Transverse colon (tissue), 3 donors: ENCODE data around the gene KCTD11.

ENCODE experiments used
- EP300 ChIP-seq: sonication (generic); formaldehyde crosslinking; IDR thresholded peaks from one replicate; pipeline ENCODE4 v1.6.1; 2017; ENCODE audit warnings: antibody characterized with exemption, low read depth
- TF ChIP-seq, protein P1 (sequence below), 5 experiments: fragments of 200-600 bp in 3 of 5; fragments of 450-650 bp in 2 of 5; sonication (generic) in 3 of 5; IDR thresholded peaks; 1 replicate in 2 of 5; 2 replicates in 3 of 5; pipeline ENCODE4 v1.5.1; 2016 to 2017; ENCODE audit warnings: antibody characterized with exemption in 5 of 5, inconsistent platforms in 3 of 5, mild to moderate bottlenecking in 2 of 5, moderate library complexity in 1 of 5

DNA sequence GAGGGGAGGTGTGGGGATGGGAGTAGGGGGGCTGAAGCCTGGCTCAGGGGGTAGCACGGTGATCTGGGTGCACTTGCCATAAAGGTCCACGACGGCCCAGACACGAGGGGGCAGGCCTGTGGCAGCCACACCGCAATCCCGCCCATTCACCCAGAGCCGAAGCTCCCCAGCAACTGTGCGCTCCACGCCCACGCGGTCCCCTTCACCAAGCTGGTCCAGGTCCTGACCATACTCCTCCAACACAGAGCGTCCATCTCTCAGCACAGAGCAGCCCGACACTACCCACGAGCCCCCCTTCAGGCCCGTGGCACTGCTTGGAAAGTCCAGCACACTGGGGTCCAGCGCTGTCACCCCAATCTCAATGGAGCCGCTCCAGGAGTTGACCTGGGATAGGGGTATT, 24.5 kb upstream of the KCTD11 start:
- no peak for TF ChIP-seq EP300
- TF ChIP-seq, protein P1, sequence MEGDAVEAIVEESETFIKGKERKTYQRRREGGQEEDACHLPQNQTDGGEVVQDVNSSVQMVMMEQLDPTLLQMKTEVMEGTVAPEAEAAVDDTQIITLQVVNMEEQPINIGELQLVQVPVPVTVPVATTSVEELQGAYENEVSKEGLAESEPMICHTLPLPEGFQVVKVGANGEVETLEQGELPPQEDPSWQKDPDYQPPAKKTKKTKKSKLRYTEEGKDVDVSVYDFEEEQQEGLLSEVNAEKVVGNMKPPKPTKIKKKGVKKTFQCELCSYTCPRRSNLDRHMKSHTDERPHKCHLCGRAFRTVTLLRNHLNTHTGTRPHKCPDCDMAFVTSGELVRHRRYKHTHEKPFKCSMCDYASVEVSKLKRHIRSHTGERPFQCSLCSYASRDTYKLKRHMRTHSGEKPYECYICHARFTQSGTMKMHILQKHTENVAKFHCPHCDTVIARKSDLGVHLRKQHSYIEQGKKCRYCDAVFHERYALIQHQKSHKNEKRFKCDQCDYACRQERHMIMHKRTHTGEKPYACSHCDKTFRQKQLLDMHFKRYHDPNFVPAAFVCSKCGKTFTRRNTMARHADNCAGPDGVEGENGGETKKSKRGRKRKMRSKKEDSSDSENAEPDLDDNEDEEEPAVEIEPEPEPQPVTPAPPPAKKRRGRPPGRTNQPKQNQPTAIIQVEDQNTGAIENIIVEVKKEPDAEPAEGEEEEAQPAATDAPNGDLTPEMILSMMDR (IDR thresholded peaks at IDR 0.05), result no peak
